Neuronal stem cell (in vitro differentiated cells): ENCODE measurements around the gene AOAH.
"Not testable (repeated sequence)": the region's sequence is repeated elsewhere in the genome, so short reads cannot be mapped to it uniquely, and the experiment has no call there.

Experiments used
- DNase-seq: peaks from one replicate; pipeline ENCODE4 v3.0.0-alpha.2; 2013; ENCODE audit warnings: low spot score
- H2AFZ ChIP-seq: one replicate; pipeline ENCODE4 v1.6.1; 2013; ENCODE audit warnings: mild to moderate bottlenecking, low read length, inconsistent platforms
- H2AK5ac ChIP-seq: 2 replicates; pipeline ENCODE4 v1.6.1; 2013; ENCODE audit warnings: low read depth, mild to moderate bottlenecking, inconsistent platforms, low read length, moderate library complexity, mixed read lengths
- H2BK120ac ChIP-seq: 2 replicates; pipeline ENCODE4 v1.6.1; 2013; ENCODE audit warnings: low read depth, mild to moderate bottlenecking, inconsistent platforms, low read length, moderate library complexity, mixed read lengths
- H2BK12ac ChIP-seq: one replicate; pipeline ENCODE4 v1.6.1; 2013; ENCODE audit warnings: low read length, inconsistent platforms
- H2BK15ac ChIP-seq: 2 replicates; pipeline ENCODE4 v1.6.1; 2013; ENCODE audit warnings: mild to moderate bottlenecking, low read length, inconsistent platforms, mixed read lengths
- H2BK5ac ChIP-seq: one replicate; pipeline ENCODE4 v1.6.1; 2013; ENCODE audit warnings: inconsistent platforms, mild to moderate bottlenecking, low read length, moderate library complexity
- H3K14ac ChIP-seq: one replicate; pipeline ENCODE4 v1.6.1; 2013; ENCODE audit warnings: low read length, inconsistent platforms
- H3K18ac ChIP-seq: 2 replicates; pipeline ENCODE4 v1.6.1; 2013; ENCODE audit warnings: low read length, inconsistent platforms
- H3K23ac ChIP-seq: 2 replicates; pipeline ENCODE4 v1.6.1; 2013; ENCODE audit warnings: low read depth, mild to moderate bottlenecking, mixed read lengths, low read length, inconsistent platforms; ENCODE audit not compliant: poor library complexity
- H3K27ac ChIP-seq: replicated peaks from 3 replicates; pipeline ENCODE4 v1.5.1; 2013; ENCODE audit warnings: low read length, inconsistent platforms
- H3K27me3 ChIP-seq, 3 experiments: 2 replicates each; pipeline ENCODE4 v1.6.1; 2013; ENCODE audit warnings: low read length in 3 of 3, mild to moderate bottlenecking in 2 of 3, inconsistent platforms in 1 of 3, low read depth in 1 of 3, mixed read lengths in 1 of 3, moderate library complexity in 1 of 3; ENCODE audit not compliant: control insufficient read depth in 3 of 3, insufficient read depth in 3 of 3
- H3K36me3 ChIP-seq, 2 donors: replicated peaks in 1 of 2; 2 replicates each; pipeline ENCODE4 v1.6.1; 2013; ENCODE audit warnings: low read length in 2 of 2; ENCODE audit not compliant: control insufficient read depth in 2 of 2, insufficient read depth in 2 of 2
- H3K4ac ChIP-seq: 2 replicates; pipeline ENCODE4 v1.6.1; 2013; ENCODE audit warnings: inconsistent platforms, mild to moderate bottlenecking, low read length, moderate library complexity
- H3K4me1 ChIP-seq, 2 donors: 1 replicate in 1 of 2; 2 replicates in 1 of 2; pipeline ENCODE4 v1.6.1; 2013; ENCODE audit warnings: low read length in 2 of 2, low read depth in 1 of 2; ENCODE audit not compliant: control insufficient read depth in 2 of 2, insufficient read depth in 1 of 2
- H3K4me2 ChIP-seq: one replicate; pipeline ENCODE4 v1.6.1; 2013; ENCODE audit warnings: mild to moderate bottlenecking, low read length, inconsistent platforms; ENCODE audit not compliant: insufficient read depth, poor library complexity, severe bottlenecking
- H3K4me3 ChIP-seq, 2 donors: 2 replicates each; pipeline ENCODE4 v1.5.1; 2013; ENCODE audit warnings: low read length in 2 of 2, mild to moderate bottlenecking in 2 of 2, inconsistent platforms in 1 of 2, moderate library complexity in 1 of 2
- H3K79me1 ChIP-seq: one replicate; pipeline ENCODE4 v1.6.1; 2013; ENCODE audit warnings: low read depth, mild to moderate bottlenecking, inconsistent platforms, low read length, moderate library complexity
- H3K9ac ChIP-seq: one replicate; pipeline ENCODE4 v1.6.1; 2013; ENCODE audit warnings: mild to moderate bottlenecking, low read depth, low read length, inconsistent platforms; ENCODE audit not compliant: poor library complexity
- H3K9me3 ChIP-seq, 2 donors: replicated peaks in 1 of 2; 2 replicates each; pipeline versions ENCODE3 to v1.6.1; 2013; ENCODE audit warnings: low read length in 2 of 2, mild to moderate bottlenecking in 2 of 2, inconsistent platforms in 1 of 2, low read depth in 1 of 2, mixed read lengths in 1 of 2, moderate library complexity in 1 of 2; ENCODE audit not compliant: control insufficient read depth in 2 of 2, insufficient read depth in 1 of 2
- H4K8ac ChIP-seq: one replicate; pipeline ENCODE4 v1.6.1; 2013; ENCODE audit warnings: low read depth, mild to moderate bottlenecking, inconsistent platforms, low read length, moderate library complexity
- H4K91ac ChIP-seq: one replicate; pipeline ENCODE4 v1.6.1; 2013; ENCODE audit warnings: low read length, low read depth, mild to moderate bottlenecking, inconsistent platforms; ENCODE audit not compliant: poor library complexity
- WGBS, 2 donors: extraction: QIAGEN DNeasy Blood & Tissue Kit; methylation state at CpG; one replicate each; pipeline ENCODE4 v1.1.7; 2013; ENCODE audit warnings: missing lambda C conversion rate in 2 of 2, mixed read lengths in 1 of 2; ENCODE audit not compliant: insufficient read length in 2 of 2, insufficient replicate concordance in 1 of 2; ENCODE audit errors: extremely low coverage in 2 of 2; 5-methylcytosine and 5-hydroxymethylcytosine counted together

Gene AOAH

DNA sequence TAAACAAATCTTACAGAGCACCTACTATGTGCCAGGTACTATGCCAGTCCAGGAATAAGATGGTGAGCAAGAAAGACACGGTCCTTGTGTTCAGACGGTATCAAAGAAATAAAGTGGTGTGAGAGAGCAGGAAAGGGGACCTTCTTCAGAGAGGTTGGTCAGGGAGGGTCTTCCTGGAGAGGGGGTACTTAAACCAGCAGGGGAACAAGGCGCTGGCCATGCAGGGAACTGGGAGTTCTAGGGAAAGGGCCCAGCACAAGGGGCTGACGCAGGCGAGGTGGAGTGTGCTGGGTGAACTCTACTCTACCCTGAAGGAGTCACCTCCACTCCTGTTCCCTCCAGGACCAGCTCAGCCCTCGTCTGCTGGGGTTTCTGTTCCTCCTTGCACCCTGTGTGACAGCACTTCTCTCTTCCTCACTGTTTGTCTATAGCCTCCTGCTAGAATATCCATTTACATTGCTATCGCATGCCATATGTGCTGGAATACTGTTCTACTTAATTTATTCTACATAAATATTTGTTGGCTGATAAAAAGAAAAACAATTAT is 73.5 kb downstream of the AOAH start:
- peaks cover 12 to 16% of the 10 kb centered on the region in 2 donors for H3K4me1 ChIP-seq
- no peak overlapping the region for H3K9ac ChIP-seq
- no peaks in the 10 kb centered on the region for H3K36me3 ChIP-seq
- no peak overlapping the region for H2BK5ac ChIP-seq
- H4K91ac ChIP-seq, result no peak overlapping the region
- no peak overlapping the region for H3K4ac ChIP-seq
- peak overlapping the region; percentile 2 for H3K18ac ChIP-seq
- DNase-seq, result no peak
- no CpG with 5 or more reads among the region's 7 CpGs for WGBS, 2 donors
- no peak overlapping the region for H3K27ac ChIP-seq
- H2BK120ac ChIP-seq, result no peak overlapping the region
- H2AFZ ChIP-seq, result no peak overlapping the region
- no peaks in the 10 kb centered on the region for H3K27me3 ChIP-seq
- peak overlapping the region; percentile 11 for H3K14ac ChIP-seq
- H3K4me2 ChIP-seq, result no peak overlapping the region
- H3K23ac ChIP-seq, result no peak overlapping the region
- no peak overlapping the region for H2AK5ac ChIP-seq
- H3K9me3 ChIP-seq, result no peaks in the 10 kb centered on the region
- H2BK12ac ChIP-seq, result no peak overlapping the region
- no peak overlapping the region for H4K8ac ChIP-seq
- no peak overlapping the region for H2BK15ac ChIP-seq
- no peaks in the 10 kb centered on the region for H3K79me1 ChIP-seq
- no peak overlapping the region for H3K4me3 ChIP-seq

DNA sequence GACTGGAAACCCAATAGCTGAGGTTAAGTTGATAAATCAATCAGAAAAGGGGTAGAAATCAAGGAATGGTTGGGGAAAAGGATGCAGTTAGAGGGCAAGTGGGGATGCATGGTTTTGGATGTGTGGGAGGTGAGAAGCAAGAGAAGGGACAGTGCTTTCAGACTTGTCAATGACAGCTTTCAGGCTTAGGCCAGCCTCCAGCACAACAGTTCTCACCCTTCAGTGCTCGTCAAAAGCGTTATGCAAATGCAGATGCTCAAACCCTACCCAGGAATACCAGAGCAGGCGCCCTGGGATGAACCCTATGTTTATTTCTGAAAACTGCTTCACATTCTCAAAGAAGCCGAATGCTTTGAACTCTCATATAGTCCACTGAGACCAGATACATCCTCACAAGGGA is 74.0 kb downstream of the AOAH start:
- Histone ChIP-seq H3K4me3 (no peak overlapping the region), H2BK15ac (no peak overlapping the region), H4K91ac (no peak overlapping the region), H3K9me3 (no peaks in the 10 kb centered on the region), H3K23ac (no peak overlapping the region), H2AK5ac (no peak overlapping the region), H3K4me2 (no peak overlapping the region), H3K27me3 (no peaks in the 10 kb centered on the region), H3K4ac (no peak overlapping the region), H2BK120ac (no peak overlapping the region), H3K36me3 (no peaks in the 10 kb centered on the region), H2BK12ac (no peak overlapping the region), H3K27ac (no peak overlapping the region), H2AFZ (no peak overlapping the region), H2BK5ac (no peak overlapping the region), H3K14ac (no peak overlapping the region), H4K8ac (no peak overlapping the region), H3K4me1 (peaks cover 13 to 22% of the 10 kb centered on the region in 2 donors), H3K18ac (no peak overlapping the region), H3K9ac (no peak overlapping the region), H3K79me1 (no peaks in the 10 kb centered on the region)
- no CpG with 5 or more reads among the region's 4 CpGs for WGBS, 2 donors
- no peak for DNase-seq

DNA sequence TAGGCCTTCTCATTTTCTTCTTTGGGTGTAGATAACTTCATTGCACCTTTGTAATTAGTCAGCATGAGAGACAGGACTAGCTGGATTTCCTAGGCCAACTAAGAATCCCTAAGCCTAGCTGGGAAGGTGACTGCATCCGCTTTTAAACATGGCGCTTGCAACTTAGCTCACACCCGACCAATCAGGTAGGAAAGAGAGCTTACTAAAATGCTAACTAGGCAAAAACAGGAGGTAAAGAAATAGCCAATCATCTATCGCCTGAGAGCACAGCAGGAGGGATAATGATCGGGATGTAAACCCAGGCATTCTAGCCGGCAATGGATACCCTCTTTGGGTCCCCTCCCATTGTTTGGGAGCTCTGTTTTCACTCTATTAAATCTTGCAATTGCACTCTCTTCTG is 75.0 kb downstream of the AOAH start:
- H3K18ac ChIP-seq, H3K4ac ChIP-seq, H3K14ac ChIP-seq, H3K27ac ChIP-seq, H3K36me3 ChIP-seq, H2AFZ ChIP-seq, H2BK120ac ChIP-seq, H2AK5ac ChIP-seq, H3K4me2 ChIP-seq, H4K91ac ChIP-seq, H3K79me1 ChIP-seq, H3K4me3 ChIP-seq, H3K9ac ChIP-seq, H3K27me3 ChIP-seq, DNase-seq, H2BK12ac ChIP-seq, H2BK15ac ChIP-seq, H4K8ac ChIP-seq, H2BK5ac ChIP-seq, H3K9me3 ChIP-seq, H3K23ac ChIP-seq: not testable (repeated sequence)
- H3K4me1 ChIP-seq, result peaks cover 15 to 26% of the 10 kb centered on the region in 2 donors
- WGBS, 2 donors, result no CpG with 5 or more reads among the region's 6 CpGs

DNA sequence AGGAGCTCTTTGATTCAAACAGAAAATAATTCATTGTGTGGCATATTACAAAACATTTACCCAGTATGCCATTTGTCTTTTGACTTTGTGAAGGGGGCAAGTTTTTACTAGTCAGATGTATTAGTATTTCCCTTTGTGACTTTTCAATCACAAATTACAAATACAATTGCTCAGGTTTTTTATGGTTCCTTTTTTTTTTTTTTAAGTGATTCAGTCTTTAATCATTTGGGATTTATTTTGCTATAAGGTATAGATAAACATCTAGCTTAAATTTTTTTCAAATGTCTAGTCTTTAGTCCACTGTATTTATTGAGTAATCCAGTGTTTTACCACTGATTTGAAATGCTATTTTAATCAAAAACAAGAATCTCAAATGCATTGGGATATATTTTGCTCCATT is 75.9 kb downstream of the AOAH start:
- no peak overlapping the region for H3K4ac ChIP-seq
- no peaks in the 10 kb centered on the region for H3K79me1 ChIP-seq
- H3K4me2 ChIP-seq, result no peak overlapping the region
- H2BK120ac ChIP-seq, result no peak overlapping the region
- no peak overlapping the region for H2AFZ ChIP-seq
- H3K27me3 ChIP-seq, result no peaks in the 10 kb centered on the region
- peaks cover 8 to 18% of the 10 kb centered on the region in 2 donors for H3K4me1 ChIP-seq
- H3K14ac ChIP-seq, result no peak overlapping the region
- H3K27ac ChIP-seq, result no peak overlapping the region
- no peaks in the 10 kb centered on the region for H3K9me3 ChIP-seq
- H2BK5ac ChIP-seq, result no peak overlapping the region
- H3K18ac ChIP-seq, result no peak overlapping the region
- H2BK12ac ChIP-seq, result no peak overlapping the region
- no peaks in the 10 kb centered on the region for H3K36me3 ChIP-seq
- H4K8ac ChIP-seq, result no peak overlapping the region
- no peak overlapping the region for H2AK5ac ChIP-seq
- H3K4me3 ChIP-seq, result no peak overlapping the region
- no peak for DNase-seq
- no peak overlapping the region for H3K9ac ChIP-seq
- no peak overlapping the region for H3K23ac ChIP-seq
- no peak overlapping the region for H4K91ac ChIP-seq
- H2BK15ac ChIP-seq, result no peak overlapping the region
